Measurements from ENCODE around the gene DVL2. TPM values are rescaled to one million over a fixed set of nuclear protein-coding genes. Genes with fewer than 3 reads are reported as not detected.

DVL2 gene
- total RNA-seq, 2 experiments from 2014 or later: 47.2 to 49.1 TPM

- Mint-ChIP-seq H3K27me3 (peaks cover 22% of the 10 kb centered on the region), H3K4me3 (peak overlapping the region; percentile 25), H3K9me3 (no peaks in the 10 kb centered on the region), H3K36me3 (ENCODE audit: low read depth) (no peaks in the 10 kb centered on the region), H3K4me1 (peaks cover 12% of the 10 kb centered on the region), H3K27ac (no peak overlapping the region)
- peak; percentile 67 for DNase-seq
- ChIA-PET CTCF (interaction anchor here (0.6 to 2.9 kb wide), 16 partner anchors 9 to 132 kb away, joined by 3 to 24 read pairs (median 6); no protein-coding TSS in a partner anchor), POLR2A (interaction anchor here (0.9 to 1.3 kb wide), 2 partner anchors 30 to 135 kb away, joined by 3 to 4 read pairs; no protein-coding TSS in a partner anchor)
These were observed 56.9 kb downstream of the DVL2 start for GRCh38 chr17:7177191-7177953.

GRCh38 chr17:7176841-7177190, 57.5 kb downstream of the DVL2 start:
- POLR2A ChIA-PET: interaction anchor here (0.9 to 1.3 kb wide), 2 partner anchors 31 to 134 kb away, joined by 3 to 4 read pairs; no protein-coding TSS in a partner anchor
- CTCF ChIA-PET: interaction anchor here (0.5 to 2.9 kb wide), 15 partner anchors 9 to 598 kb away, joined by 3 to 24 read pairs (median 6); no protein-coding TSS in a partner anchor
- peaks cover 24% of the 10 kb centered on the region for H3K27me3 Mint-ChIP-seq
- no peaks in the 10 kb centered on the region for H3K9me3 Mint-ChIP-seq
- peaks cover 12% of the 10 kb centered on the region for H3K4me1 Mint-ChIP-seq
- no peak for DNase-seq
- H3K27ac Mint-ChIP-seq: no peak overlapping the region
- H3K36me3 Mint-ChIP-seq (ENCODE audit: low read depth): no peaks in the 10 kb centered on the region
- no peak overlapping the region for H3K4me3 Mint-ChIP-seq

- Mint-ChIP-seq H3K27me3 (peaks cover 24% of the 10 kb centered on the region), H3K9me3 (no peaks in the 10 kb centered on the region), H3K27ac (no peak overlapping the region), H3K4me1 (peaks cover 12% of the 10 kb centered on the region), H3K4me3 (no peak overlapping the region), H3K36me3 (ENCODE audit: low read depth) (no peaks in the 10 kb centered on the region)
- ChIA-PET POLR2A (no interaction called here), CTCF (interaction anchor here (0.5 to 2.9 kb wide), 10 partner anchors 8 to 599 kb away, joined by 3 to 24 read pairs (median 6); no protein-coding TSS in a partner anchor)
- no peak for DNase-seq
These were observed 58.0 kb downstream of the DVL2 start for GRCh38 chr17:7176107-7176840.

Other genes starting within 250 kb of the DVL2 start
- not detected for gene ALOX12, start 238.5 kb downstream of the DVL2 start, total RNA-seq
- 100 to 1,000 TPM; 187 to 194 TPM for gene RNASEK, start 221.9 kb downstream of the DVL2 start, total RNA-seq
- under 1 TPM; 0.80 to 0.88 TPM for gene BCL6B, start 211.5 kb downstream of the DVL2 start, total RNA-seq
- 10 to 100 TPM; 26.8 to 28.9 TPM for gene SLC16A13, start 198.5 kb downstream of the DVL2 start, total RNA-seq
- under 1 TPM; 0.35 to 0.73 TPM for gene SLC16A11, start 190.4 kb downstream of the DVL2 start, total RNA-seq
- not detected for gene CLEC10A, start 154.3 kb downstream of the DVL2 start, total RNA-seq
- gene ASGR2, start 119.7 kb downstream of the DVL2 start, total RNA-seq: not detected
- gene ASGR1, start 55.1 kb downstream of the DVL2 start, total RNA-seq: under 1 TPM; 0.60 to 0.73 TPM
- gene DLG4, start 14.7 kb downstream of the DVL2 start, total RNA-seq: 1 to 10 TPM; 5.2 to 5.3 TPM
- 100 to 1,000 TPM; 364 to 370 TPM for gene ACADVL, start 14.6 kb downstream of the DVL2 start, total RNA-seq
- 10 to 100 TPM; 45.9 to 53.1 TPM for gene PHF23, start 4.9 kb upstream of the DVL2 start, total RNA-seq
- 100 to 1,000 TPM; 303 to 313 TPM for gene GABARAP, start 7.9 kb upstream of the DVL2 start, total RNA-seq
- 100 to 1,000 TPM; 170 to 175 TPM for gene CTDNEP1, start 17.2 kb upstream of the DVL2 start, total RNA-seq
- 10 to 100 TPM; 40.4 to 42.1 TPM for gene ELP5, start 17.7 kb upstream of the DVL2 start, total RNA-seq
- under 1 TPM; 0.15 to 0.80 TPM for gene CLDN7, start 28.0 kb upstream of the DVL2 start, total RNA-seq
- gene SLC2A4, start 47.2 kb upstream of the DVL2 start, total RNA-seq: not detected
- gene YBX2, start 60.1 kb upstream of the DVL2 start, total RNA-seq: 1 to 10 TPM; 1.5 to 1.6 TPM
- 100 to 1,000 TPM; 419 to 420 TPM for gene EIF5A, start 73.1 kb upstream of the DVL2 start, total RNA-seq
- 10 to 100 TPM; 69.8 to 74.7 TPM for gene GPS2, start 80.8 kb upstream of the DVL2 start, total RNA-seq
- 10 to 100 TPM; 28.4 to 31.2 TPM for gene NEURL4, start 94.8 kb upstream of the DVL2 start, total RNA-seq
- 100 to 1,000 TPM; 682 to 709 TPM for gene ACAP1, start 102.0 kb upstream of the DVL2 start, total RNA-seq
- 1 to 10 TPM; 5.8 to 5.9 TPM for gene KCTD11, start 117.6 kb upstream of the DVL2 start, total RNA-seq
- not detected for gene TMEM95, start 120.6 kb upstream of the DVL2 start, total RNA-seq
- under 1 TPM; 0.25 to 0.86 TPM for gene TNK1, start 146.6 kb upstream of the DVL2 start, total RNA-seq
- 100 to 1,000 TPM; 149 to 156 TPM for gene PLSCR3, start 160.0 kb upstream of the DVL2 start, total RNA-seq
- 10 to 100 TPM; 73.2 to 77.0 TPM for gene TMEM256, start 169.6 kb upstream of the DVL2 start, total RNA-seq
- 1 to 10 TPM; 3.2 to 3.7 TPM for gene NLGN2, start 173.3 kb upstream of the DVL2 start, total RNA-seq
- gene SPEM1, start 185.8 kb upstream of the DVL2 start, total RNA-seq: not detected
- not detected for gene SPEM2, start 191.1 kb upstream of the DVL2 start, total RNA-seq
- gene SPEM3, start 194.3 kb upstream of the DVL2 start, total RNA-seq: not detected
- 10 to 100 TPM; 18.0 TPM for gene TMEM102, start 200.9 kb upstream of the DVL2 start, total RNA-seq
- 10 to 100 TPM in 1 of 2 experiments, 1 to 10 TPM in 1; 8.9 to 10.8 TPM for gene FGF11, start 205.0 kb upstream of the DVL2 start, total RNA-seq
- 10 to 100 TPM; 13.0 to 14.6 TPM for gene CHRNB1, start 210.5 kb upstream of the DVL2 start, total RNA-seq
- 10 to 100 TPM; 27.4 to 27.9 TPM for gene ZBTB4, start 245.1 kb upstream of the DVL2 start, total RNA-seq
- gene SLC35G6, start 246.9 kb upstream of the DVL2 start, total RNA-seq: not detected
- 100 to 1,000 TPM; 169 to 172 TPM for gene POLR2A, start 249.8 kb upstream of the DVL2 start, total RNA-seq

Data from activated CD4-positive, alpha-beta memory T cell treated with anti-CD3 and anti-CD28 coated beads, Interleukin-2, amount 10 ng/mL, durations not matched to agents 7 days and 5 days (primary cell).